ENCODE data around the gene CBX1.

DNA sequence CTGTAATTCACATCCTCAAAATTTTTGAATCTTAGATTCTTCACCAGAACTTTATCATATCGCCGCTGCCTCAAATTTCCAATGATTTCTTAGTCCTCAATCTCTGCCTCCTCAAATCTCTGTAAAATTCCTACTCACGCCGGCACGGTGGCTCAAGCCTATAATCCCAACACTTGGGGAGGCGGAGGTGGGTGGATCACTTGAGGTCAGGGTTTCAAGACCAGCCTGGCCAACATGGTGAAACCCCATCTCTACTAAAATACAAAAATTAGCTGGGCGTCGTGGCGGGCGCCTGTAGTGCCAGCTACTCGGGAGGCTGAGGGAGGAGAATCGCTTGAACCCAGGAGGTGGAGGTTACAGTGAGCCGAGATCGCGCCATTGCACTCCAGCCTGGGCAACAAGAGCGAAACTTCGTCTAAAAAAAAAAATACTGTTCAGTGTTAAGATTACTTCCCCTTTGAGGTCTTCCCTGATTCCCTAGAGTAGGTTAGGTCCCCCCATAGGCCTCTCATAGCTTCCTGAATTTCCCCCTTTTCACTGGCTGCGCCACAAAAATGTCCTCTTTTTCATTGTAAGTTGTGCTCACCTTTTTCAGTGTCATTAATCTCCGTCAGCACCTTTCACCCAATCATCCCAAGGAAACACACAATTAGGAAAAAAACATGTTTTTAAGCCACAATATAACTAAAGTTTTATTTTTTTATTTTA, 919 bp upstream of the CBX1 start:
- TF ChIP-seq, protein P1, sequence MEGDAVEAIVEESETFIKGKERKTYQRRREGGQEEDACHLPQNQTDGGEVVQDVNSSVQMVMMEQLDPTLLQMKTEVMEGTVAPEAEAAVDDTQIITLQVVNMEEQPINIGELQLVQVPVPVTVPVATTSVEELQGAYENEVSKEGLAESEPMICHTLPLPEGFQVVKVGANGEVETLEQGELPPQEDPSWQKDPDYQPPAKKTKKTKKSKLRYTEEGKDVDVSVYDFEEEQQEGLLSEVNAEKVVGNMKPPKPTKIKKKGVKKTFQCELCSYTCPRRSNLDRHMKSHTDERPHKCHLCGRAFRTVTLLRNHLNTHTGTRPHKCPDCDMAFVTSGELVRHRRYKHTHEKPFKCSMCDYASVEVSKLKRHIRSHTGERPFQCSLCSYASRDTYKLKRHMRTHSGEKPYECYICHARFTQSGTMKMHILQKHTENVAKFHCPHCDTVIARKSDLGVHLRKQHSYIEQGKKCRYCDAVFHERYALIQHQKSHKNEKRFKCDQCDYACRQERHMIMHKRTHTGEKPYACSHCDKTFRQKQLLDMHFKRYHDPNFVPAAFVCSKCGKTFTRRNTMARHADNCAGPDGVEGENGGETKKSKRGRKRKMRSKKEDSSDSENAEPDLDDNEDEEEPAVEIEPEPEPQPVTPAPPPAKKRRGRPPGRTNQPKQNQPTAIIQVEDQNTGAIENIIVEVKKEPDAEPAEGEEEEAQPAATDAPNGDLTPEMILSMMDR (IDR thresholded peaks at IDR 0.05) = no peak
- TF ChIP-seq POLR2AphosphoS5 (IDR thresholded peaks at IDR 0.05; ENCODE audit: low read depth, low read length) (no peak), TCF7L2 (IDR thresholded peaks at IDR 0.05; ENCODE audit: low read depth, low read length) (no peak)
- TF ChIP-seq, protein P2, sequence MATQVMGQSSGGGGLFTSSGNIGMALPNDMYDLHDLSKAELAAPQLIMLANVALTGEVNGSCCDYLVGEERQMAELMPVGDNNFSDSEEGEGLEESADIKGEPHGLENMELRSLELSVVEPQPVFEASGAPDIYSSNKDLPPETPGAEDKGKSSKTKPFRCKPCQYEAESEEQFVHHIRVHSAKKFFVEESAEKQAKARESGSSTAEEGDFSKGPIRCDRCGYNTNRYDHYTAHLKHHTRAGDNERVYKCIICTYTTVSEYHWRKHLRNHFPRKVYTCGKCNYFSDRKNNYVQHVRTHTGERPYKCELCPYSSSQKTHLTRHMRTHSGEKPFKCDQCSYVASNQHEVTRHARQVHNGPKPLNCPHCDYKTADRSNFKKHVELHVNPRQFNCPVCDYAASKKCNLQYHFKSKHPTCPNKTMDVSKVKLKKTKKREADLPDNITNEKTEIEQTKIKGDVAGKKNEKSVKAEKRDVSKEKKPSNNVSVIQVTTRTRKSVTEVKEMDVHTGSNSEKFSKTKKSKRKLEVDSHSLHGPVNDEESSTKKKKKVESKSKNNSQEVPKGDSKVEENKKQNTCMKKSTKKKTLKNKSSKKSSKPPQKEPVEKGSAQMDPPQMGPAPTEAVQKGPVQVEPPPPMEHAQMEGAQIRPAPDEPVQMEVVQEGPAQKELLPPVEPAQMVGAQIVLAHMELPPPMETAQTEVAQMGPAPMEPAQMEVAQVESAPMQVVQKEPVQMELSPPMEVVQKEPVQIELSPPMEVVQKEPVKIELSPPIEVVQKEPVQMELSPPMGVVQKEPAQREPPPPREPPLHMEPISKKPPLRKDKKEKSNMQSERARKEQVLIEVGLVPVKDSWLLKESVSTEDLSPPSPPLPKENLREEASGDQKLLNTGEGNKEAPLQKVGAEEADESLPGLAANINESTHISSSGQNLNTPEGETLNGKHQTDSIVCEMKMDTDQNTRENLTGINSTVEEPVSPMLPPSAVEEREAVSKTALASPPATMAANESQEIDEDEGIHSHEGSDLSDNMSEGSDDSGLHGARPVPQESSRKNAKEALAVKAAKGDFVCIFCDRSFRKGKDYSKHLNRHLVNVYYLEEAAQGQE (IDR thresholded peaks at IDR 0.05; ENCODE audit: insufficient read depth in 1 of 2, low read depth in 2 of 2, low read length in 1 of 2) = no peak
